ENCODE data around the gene MCM3AP. TPM values are rescaled to one million over a fixed set of nuclear protein-coding genes. Genes with fewer than 3 reads are reported as not detected.

Gene MCM3AP
- total RNA-seq, 1 donor from 2014 or later = 84.7 TPM

GRCh38 chr21:46289655-46290179 is 4.3 kb upstream of the MCM3AP start:
- no peak for TF ChIP-seq CTCF (conservative IDR thresholded peaks at IDR 0.05; ENCODE audit: low read depth, low read length)
- no peak for DNase-seq (ENCODE audit: low read depth)
- H3K4me3 ChIP-seq (ENCODE audit: low read depth, low read length) = no peak overlapping the region

GRCh38 chr21:46287541-46287940 is 2.1 kb upstream of the MCM3AP start:
- TF ChIP-seq CTCF (conservative IDR thresholded peaks at IDR 0.05; ENCODE audit: low read depth, low read length) = no peak
- DNase-seq (ENCODE audit: low read depth) = no peak
- peak overlapping the region; percentile 76 for H3K4me3 ChIP-seq (ENCODE audit: low read depth, low read length)

- peak overlapping the region; percentile 76 for H3K4me3 ChIP-seq (ENCODE audit: low read depth, low read length)
- TF ChIP-seq CTCF (conservative IDR thresholded peaks at IDR 0.05; ENCODE audit: low read depth, low read length) = no peak
- DNase-seq (ENCODE audit: low read depth) = no peak
These were observed 1.2 kb upstream of the MCM3AP start for GRCh38 chr21:46286648-46287002.

- TF ChIP-seq CTCF (conservative IDR thresholded peaks at IDR 0.05; ENCODE audit: low read depth, low read length) = peak; percentile 44
- H3K4me3 ChIP-seq (ENCODE audit: low read depth, low read length) = peak within 1 kb of the TSS; percentile 76
- peak; percentile 37 for DNase-seq (ENCODE audit: low read depth)
These were observed 593 bp upstream of the MCM3AP start, which contains the start of gene YBEY for GRCh38 chr21:46285761-46286647. TSS of gene YBEY (plus strand) at chr21:46286342. CDS start at chr21:46286914, 572 bp downstream.

GRCh38 chr21:46284733-46285132 is 678 bp downstream of the MCM3AP start:
- no peak for TF ChIP-seq CTCF (conservative IDR thresholded peaks at IDR 0.05; ENCODE audit: low read depth, low read length)
- H3K4me3 ChIP-seq (ENCODE audit: low read depth, low read length) = peak overlapping the region; percentile 76
- no peak for DNase-seq (ENCODE audit: low read depth)

GRCh38 chr21:46284077-46284644 is 1.2 kb downstream of the MCM3AP start:
- H3K4me3 ChIP-seq (ENCODE audit: low read depth, low read length) = no peak overlapping the region
- no peak for DNase-seq (ENCODE audit: low read depth)
- no peak for TF ChIP-seq CTCF (conservative IDR thresholded peaks at IDR 0.05; ENCODE audit: low read depth, low read length)
